Loucy (cell line): ENCODE measurements around the gene WDR54.

Experiments used
- CTCF ChIP-seq: fragments of 200-600 bp; sonication (generic); conservative IDR thresholded peaks from 2 replicates; pipeline ENCODE4 v1.5.1; 2014; ENCODE audit warnings: mild to moderate bottlenecking, antibody characterized with exemption, low read length
- EZH2phosphoT487 ChIP-seq: fragments of 200-600 bp; IDR thresholded peaks from 2 replicates; pipeline ENCODE4 v1.6.1; 2018; ENCODE audit warnings: antibody characterized with exemption, mild to moderate bottlenecking, moderate library complexity, borderline replicate concordance

- TF ChIP-seq EZH2phosphoT487 = no peak
- no peak for TF ChIP-seq CTCF
Measured at GRCh38 chr2:74427551-74427950, 6.0 kb downstream of the WDR54 start.
